ENCODE results near the gene OGFOD2.

Gene OGFOD2

GRCh38 chr12:122951979-122952892 lies 22.8 kb upstream of the OGFOD2 start:
- no peak for DNase-seq (ENCODE audit: low read depth)

DNA sequence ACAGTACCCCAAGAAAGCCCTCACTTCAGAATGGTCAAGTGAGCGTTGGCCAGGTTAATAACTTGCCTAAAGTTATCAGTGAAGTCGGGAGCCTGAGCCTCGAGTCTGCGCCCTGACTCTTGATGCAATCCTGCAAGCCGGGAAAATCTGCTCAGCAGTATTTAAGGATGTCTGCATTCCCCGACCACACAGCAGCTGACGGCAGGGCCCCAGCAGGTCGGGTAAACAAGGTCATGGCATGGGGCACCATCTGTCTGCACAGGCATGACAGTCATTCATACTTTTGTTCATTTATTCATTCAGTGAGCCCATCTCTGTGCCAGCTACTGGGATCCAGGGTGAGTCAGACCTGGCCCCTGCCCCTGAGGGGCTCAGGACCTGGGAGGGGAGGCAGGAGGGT lies 19.9 kb upstream of the OGFOD2 start:
- DNase-seq (ENCODE audit: low read depth), result no peak

- DNase-seq (ENCODE audit: low read depth), result no peak
Measured at GRCh38 chr12:122956035-122956434, 19.0 kb upstream of the OGFOD2 start.

- no peak for DNase-seq (ENCODE audit: low read depth)
Measured at GRCh38 chr12:122958198-122958888, 16.7 kb upstream of the OGFOD2 start.

- DNase-seq (ENCODE audit: low read depth), result no peak
Measured at GRCh38 chr12:122959566-122960192, 15.4 kb upstream of the OGFOD2 start.

- no peak for DNase-seq (ENCODE audit: low read depth)
Measured at GRCh38 chr12:122960193-122960569, 14.9 kb upstream of the OGFOD2 start.

GRCh38 chr12:122961531-122962329 lies 13.3 kb upstream of the OGFOD2 start:
- no peak for DNase-seq (ENCODE audit: low read depth)

DNA sequence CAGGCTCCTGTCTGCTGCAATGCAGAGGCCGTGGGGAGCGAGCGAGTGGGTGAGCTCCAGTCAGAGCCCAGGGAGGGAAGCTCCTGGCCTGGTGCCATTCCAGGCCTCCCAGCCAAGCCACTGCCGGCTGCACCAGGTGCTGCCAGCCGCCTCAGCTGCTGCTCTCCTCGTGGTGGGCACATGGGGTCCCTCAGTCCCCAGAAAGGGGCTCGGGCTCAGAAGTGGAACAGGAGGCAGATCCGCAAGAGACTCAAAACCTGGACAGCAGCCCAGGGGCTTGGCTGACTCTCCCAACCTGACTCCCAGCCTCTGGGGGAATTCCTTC lies 11.1 kb upstream of the OGFOD2 start:
- DNase-seq (ENCODE audit: low read depth), result no peak

GRCh38 chr12:122964439-122965257 lies 10.4 kb upstream of the OGFOD2 start:
- no peak for DNase-seq (ENCODE audit: low read depth)

GRCh38 chr12:122965321-122965751 lies 9.7 kb upstream of the OGFOD2 start:
- no peak for DNase-seq (ENCODE audit: low read depth)

GRCh38 chr12:122965851-122966742 lies 8.9 kb upstream of the OGFOD2 start, which contains the start of gene ABCB9:
ABCB9 (minus strand) TSS chr12:122966463; CDS start chr12:122960235, 6,228 bp downstream.
- peak; percentile 89 for DNase-seq (ENCODE audit: low read depth)

DNA sequence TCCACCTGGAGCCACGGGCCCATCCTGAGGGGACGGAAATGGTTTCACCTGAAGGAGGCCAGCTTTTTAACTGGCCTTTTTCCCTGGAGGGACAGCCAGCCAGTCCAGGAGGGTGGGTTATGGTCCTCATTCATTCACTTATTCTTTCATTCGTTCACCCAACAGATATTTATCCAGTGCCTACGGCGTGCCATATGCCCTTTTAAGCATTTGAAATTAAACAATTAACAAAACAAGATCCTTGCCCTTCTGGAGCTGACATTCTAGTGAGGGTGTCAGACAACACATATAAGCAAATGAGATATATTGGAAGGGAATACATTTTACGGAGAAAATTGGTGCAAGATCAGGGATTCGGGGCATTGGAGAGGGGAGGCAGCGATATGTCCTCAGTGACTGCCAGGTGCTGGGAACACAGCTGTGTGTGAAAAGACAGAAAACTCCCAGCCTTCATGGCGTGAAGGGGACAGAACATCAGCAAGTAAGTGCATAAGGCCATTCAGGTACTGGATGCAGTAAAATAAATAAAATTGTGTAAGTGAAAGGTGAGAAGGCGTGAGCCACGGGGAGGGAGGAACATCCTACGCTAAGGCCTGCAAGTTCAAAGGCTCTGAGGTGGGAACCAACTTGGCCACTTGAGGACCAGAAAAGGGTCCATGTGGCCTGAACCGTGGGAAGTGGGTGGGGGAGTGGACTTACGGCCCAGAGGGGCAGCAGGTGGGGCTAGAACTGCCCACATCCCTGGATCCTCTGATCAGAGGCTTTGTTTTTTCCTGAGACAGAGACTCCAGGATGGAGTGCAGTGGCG lies 8.1 kb upstream of the OGFOD2 start:
- no peak for DNase-seq (ENCODE audit: low read depth)

DNA sequence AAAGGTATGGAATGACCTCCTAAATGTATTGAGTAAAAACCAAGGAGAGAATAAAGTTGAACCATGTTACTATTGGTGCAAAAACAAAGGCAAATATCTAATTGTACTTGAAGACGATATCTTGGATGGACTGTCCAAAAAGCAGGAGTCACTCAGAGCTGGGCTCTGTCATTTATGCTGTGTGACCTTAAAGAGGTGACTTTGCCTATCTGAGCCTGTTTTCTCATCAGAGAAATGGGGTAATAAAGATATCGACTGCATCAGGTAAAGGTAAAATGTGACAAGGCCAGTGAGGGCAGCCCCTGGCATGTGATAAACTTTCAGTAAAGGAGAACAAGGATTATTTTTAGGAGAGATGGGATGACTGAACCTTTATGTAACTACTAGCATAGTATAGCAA lies 6.9 kb upstream of the OGFOD2 start:
- DNase-seq (ENCODE audit: low read depth), result no peak

DNA sequence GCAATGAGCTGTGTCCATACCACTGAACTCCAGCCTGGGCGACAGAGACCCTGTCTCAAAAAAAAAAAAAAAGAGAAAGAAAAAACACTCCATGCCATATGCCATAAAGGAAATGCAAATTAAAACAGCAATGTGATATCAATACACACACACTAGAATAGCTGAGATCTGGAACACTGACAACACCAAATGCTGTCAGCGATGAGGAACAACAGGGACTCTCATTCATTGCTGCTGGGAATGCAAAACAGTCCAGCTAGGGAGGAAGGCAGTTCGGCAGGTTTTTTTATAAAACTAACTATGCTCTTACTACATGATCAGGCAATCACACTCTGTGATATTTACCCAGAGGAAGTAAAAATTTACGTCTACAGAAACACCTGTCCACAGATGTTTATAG lies 5.4 kb upstream of the OGFOD2 start:
- DNase-seq (ENCODE audit: low read depth), result no peak

GRCh38 chr12:122974274-122974891 lies 661 bp upstream of the OGFOD2 start:
- peak; percentile 92 for DNase-seq (ENCODE audit: low read depth)

DNA sequence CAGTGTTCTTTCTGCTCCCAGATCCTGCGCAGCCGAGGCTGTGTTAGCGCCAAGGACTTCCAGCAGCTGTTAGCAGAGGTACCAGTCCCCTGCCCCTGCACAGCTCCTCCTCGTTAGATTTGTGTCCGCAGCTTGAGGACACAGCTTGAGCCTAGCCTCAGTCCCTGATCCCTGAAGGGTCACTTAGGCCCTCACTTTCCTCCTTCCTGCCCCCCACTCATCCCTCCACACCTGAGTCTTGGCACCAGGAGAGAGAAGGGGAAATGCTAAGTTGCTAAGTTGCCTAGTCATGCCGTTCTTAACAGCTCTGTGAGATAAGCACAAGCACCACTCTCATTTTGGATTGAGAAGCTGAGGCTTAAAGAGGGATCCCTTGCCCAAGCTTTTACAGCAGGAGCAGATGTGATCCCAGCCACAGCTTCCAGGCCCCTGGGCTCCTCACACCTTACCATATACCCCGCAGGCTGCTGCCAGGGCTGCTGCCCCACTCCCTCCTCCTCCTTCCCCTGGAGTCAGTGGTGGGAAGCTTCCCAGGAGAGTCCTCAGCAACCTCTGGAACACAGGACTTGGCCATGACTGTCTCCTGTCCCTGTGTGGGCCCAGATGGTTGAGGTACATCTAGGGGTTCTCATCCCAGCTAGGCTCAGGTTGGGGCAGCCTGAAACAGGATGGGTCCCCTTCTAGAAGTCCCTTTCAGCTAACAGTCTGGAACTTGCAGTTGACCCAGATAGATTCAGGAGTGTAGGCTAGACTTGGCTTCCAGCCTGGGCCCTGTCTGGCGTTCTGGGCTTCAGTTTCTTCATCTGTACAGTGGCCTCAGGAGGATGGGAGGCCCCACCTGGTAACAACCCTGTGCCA lies 975 bp downstream of the OGFOD2 start:
- DNase-seq (ENCODE audit: low read depth), result no peak

DNA sequence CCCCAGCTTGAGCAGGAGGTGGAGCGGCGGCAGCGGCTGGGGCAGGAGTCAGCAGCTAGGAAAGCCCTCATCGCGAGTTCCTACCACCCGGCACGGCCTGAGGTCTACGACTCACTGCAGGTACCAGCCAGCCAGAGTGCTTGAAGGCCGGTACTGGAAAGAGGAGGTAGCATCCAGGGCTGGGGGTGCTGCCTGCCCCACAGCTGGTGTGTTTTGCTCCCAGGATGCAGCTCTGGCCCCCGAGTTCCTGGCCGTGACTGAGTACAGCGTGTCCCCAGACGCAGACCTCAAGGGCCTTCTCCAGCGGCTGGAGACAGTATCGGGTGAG lies 1.6 kb downstream of the OGFOD2 start:
- DNase-seq (ENCODE audit: low read depth), result no peak

DNA sequence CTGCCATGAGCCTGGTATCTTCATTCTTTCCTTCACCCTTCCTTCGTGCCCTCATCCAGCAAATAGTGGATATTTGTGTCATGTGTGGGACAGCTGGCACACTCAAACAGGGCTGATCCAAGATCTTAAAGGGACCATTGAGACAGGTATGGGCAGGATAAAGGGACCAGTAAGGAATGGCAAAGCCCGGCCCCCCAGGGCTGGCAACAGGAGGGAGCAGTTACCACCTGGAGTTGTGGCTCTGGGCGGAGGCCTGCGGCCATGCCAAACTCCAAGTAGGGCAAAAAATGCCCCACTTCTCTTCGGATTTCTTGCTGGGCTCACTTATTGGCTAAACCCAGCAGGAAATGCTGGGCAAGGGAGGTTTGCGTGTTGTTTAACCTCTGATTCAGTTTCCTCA lies 2.1 kb downstream of the OGFOD2 start:
- DNase-seq (ENCODE audit: low read depth), result no peak

Data from CMK (cell line).